GM18907 (cell line): ENCODE data around the gene GLTP.
A peak's percentile ranks its signal among the peaks of the same experiment; 100 is the strongest.
"Not testable (repeated sequence)": the region's sequence is repeated elsewhere in the genome, so short reads cannot be mapped to it uniquely, and the experiment has no call there.

ENCODE experiments used
- ATAC-seq: cut with Tn5 transposase; IDR thresholded peaks from one replicate; pipeline ENCODE4 v1.9.1; 2021; ENCODE audit warnings: mild to moderate bottlenecking, moderate library complexity; ENCODE audit not compliant: unreplicated experiment

Gene GLTP, protein sequence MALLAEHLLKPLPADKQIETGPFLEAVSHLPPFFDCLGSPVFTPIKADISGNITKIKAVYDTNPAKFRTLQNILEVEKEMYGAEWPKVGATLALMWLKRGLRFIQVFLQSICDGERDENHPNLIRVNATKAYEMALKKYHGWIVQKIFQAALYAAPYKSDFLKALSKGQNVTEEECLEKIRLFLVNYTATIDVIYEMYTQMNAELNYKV

DNA sequence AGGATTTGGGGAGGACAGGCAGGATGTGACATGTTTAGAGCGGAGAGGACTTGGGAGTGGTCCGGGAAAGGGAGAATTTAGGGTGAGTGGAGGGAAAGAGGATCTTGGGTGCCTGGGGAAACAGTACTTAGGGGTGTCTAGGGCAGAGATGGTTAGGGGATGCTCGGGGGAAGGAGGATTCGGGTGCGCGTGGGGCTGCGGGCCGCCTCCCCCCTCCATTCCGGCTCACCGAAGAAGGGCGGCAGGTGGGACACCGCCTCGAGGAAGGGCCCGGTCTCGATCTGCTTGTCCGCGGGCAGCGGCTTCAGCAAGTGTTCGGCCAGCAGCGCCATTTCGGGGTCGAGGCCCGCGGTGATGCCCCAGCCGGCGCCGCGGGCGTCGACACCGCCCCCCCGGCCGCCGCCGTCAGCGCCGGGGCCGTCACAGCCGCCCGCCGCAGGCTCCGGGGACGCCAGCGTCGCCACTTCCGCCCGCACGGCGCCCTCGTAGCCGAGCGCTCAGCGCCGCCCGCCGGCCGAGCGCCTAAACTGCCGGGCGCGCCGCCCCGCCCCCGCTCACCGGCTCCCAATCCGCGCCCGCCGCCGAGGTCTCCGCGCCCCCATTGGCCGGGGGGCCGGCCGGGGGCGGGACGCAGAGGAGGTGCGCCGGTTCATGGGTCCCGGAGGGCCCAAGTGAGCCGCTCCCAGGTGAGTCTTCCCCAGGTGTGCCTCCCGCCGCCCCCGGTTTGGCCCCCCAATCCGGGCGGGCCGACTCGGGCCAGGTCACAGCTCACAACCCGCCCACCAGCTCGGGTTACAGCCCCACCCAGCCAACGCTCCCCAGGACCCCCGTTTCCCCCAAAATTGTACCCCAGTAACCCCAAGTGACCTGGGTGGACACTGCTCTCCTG lies at the start of gene GLTP:
Gene GLTP, minus strand, starts transcription at position 499 of the 889 bp plus-strand sequence. Its CDS starts 167 bp downstream, at position 332.
- peak; percentile 93 for ATAC-seq

DNA sequence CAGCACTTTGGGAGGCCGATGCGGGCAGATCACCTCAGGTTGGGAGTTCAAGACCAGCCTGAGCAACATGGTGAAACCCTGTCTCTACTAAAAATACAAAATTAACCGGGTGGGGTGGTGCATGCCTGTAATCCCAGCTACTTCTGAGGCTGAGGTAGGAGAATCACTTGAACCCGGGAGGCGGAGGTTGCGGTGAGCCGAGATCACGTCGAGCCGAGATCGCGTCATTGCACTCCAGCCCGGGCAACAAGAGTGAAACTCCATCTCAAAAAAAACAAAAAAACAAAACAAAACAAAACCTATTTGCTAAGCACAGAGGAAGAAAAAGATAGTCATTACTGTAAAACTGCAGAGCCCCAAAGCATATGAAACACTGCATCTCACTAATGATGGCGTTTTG lies 49.0 kb upstream of the GLTP start:
- not testable (repeated sequence) for ATAC-seq

DNA sequence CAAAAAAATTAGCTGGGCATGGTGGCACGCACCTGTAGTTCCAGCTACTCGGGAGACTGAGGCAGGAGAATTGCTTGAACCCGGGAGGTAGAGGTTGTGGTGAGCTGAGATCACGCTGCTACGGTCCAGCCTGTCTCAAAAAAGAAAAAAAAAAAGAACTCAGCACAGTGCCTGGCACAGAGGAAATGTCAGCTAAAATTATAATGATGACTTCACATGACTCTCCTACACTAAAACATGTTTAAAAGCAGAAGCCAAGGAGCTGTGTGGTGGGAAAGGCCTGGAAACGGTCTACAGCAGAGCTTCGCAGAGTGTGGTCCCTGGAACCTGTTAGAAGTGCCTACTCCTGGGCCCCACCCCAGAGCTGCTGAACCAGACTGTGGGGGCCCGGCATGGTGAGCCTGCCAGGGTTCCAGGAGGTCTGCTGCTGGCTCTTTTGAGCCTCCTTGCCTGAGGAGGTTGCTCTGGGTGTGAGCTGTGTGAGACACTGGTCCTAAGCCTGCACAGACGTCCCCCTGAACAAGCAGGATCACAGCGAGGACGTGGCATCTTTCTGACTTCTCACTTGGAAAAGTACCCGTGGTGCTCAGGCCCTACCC lies 47.8 kb upstream of the GLTP start:
- ATAC-seq: no peak

DNA sequence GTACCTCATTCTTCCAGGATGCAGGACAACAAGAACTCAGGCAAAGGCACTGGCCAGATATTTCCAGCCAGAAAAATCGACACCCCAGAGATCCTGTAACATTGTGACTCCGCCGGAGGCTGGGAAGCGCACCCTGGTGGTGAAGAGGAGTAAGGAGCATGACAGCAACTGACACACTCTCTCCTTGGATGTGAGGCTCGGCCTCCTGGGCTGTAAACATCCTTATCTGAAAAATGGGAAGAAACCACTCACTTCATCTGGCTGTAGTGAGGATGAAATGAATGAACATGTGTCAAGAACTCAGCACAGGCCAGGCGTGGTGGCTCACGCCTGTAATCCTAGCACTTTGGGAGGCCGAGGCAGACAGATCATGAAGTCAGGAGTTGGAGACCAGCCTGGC lies 47.3 kb upstream of the GLTP start:
- ATAC-seq: no peak

DNA sequence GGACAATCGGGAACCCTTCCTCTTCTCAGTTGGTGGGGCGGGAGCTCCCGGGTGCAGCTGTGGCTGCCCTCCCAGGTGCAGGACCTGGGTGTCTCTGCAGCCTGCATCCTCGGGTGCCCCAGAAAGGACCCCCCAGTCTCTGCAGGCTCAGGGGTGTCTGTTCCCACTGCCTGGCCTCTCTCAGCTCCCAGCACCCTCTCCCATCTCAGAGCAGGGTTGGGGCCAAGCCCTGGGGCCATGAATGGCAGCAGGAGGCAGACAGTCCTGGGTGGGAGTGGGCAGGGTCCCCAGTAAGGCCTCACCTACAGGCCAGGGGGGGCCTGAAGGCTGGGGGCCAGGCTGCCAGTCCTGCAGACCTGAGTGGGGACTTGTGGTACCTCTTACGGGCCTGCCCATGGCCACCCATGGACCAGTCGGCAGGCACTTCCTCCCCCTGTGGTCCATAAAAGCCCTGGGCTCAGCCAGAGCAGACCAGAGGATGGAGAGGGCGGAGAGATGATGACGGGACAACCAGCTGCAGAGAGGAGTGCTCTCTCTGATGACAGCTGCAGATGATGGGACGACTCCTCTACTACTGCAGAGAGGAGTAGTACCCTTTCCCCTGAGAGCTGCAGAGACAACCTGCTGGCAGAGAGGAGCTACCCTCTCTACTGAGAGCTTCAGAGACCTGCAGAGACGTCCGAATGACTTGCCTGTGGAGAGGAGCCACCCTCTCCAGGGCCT lies 46.3 kb upstream of the GLTP start:
- ATAC-seq: no peak

DNA sequence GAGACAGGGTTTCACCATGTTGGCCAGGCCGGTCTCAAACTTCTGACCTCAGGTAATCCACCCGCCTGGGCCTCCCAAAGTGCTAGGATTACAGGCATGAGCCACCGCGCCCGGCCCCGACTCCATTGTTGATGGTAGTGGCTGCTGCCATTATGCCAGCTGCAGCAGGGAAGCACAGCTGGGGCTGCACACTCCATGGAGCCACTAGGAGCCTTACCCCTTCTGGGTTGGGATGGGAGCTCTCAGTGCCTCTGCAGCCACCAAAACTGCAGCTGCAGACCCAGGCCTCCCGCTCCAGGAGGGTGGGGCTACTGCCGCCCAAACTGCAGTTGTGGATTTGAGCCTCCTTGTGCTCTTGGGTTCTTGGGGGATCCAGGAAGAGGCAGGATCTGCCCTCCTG lies 45.7 kb upstream of the GLTP start:
- no peak for ATAC-seq

DNA sequence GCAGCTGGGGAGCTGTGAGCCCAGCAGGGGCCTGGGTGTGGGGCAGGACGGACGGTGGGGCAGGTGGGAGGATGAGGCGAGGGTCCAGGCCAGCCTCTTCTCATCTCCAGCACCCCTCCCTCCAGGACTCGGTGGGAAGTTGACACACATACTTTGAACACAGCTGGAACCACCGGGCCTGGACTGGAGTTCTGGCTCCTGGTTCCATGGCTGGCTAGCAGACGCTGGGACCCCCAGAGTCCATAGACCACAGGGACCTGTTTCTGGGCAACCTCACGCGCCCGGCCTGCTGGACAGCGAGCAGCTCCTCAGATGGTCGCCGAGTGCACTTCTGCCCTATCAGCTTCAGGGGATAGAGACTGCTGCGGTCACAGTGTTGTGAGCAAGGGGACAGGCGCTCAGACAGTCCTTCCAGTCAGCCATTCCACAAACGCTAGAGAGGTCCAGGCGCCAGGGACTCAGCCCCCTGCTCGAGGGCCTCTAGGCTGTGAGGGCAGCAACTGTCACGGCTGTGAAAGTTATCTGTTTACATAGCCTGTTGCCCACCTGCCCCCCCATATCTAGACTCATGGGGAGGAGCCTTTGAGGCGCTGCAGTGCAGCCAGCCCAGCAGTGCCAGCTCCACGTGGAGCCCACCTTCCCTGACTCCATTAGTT lies 45.0 kb upstream of the GLTP start:
- no peak for ATAC-seq

DNA sequence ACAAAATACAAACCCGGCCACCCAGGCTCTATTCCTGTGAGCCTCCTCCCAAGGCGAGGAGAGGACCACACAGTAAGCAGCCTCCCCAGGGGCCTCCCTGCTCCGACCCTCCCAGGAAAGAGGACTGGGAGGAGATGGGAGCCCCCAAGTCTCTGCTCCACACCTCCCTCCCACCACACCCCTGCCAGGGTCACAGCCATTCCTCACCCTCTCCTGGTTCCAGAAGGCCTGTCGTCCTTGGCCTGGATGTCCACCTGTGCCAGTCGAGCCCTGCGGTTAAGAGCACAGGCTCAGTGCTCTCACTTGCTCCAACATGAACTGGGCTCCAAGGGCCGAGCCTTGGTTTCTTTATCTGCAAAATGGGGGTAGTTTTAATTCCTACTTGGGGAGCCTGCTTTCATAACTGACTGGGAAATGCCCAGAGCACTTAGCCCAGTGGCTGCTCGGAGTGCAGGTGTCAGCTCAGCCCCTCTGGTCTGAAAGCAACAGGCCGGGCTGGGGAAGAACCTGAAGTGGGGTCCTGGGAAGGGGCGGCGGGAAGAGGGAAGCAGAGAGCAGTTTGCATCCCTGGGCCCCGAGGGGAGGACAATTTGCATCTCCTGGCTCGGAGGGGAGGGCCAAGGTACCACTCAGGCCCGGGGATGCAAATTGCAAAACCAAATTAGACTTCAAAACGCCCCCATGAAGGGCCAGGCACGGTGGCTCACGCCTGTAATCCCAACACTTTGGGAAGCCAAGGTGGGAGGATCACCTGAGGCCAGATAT lies 43.3 kb upstream of the GLTP start:
- ATAC-seq: no peak

DNA sequence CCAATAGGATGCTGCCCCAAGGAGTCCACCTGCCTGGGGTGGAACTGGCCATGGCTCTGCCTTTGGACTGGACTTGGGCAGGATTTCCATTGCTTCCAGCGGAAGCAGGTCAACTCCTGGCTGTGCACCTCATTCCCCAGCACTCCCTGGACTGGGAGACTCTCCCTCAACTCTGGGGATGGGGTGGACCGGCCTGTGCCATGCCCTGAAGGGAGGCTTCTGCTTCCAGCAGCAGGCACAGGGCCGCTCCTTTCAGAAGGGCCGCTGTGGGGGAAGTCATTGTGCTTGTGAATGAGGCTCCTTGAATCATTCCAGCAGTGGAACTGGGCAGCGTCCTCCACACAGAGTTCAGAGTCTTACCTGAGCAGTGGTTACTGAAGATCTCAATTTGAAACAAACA lies 42.7 kb upstream of the GLTP start:
- ATAC-seq: no peak

DNA sequence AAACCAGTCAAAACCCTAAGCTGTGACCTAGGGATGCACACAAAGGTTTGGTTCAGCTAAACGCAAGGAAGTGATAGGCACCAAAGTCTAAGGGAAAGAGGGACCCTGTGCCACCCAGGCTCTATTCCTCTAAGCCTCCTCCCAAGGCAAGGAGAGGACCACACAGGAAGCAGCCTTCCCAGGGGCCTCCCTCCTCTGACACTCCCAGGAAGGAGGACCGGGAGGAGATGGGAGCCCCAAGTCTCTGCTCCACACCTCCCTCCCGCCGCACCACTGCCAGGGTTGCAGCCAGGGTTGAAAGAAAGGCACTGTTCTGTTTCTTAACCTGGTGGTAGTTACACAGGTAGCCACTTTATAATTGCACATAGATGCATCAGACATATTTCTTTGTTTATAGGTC lies 41.6 kb upstream of the GLTP start:
- no peak for ATAC-seq

DNA sequence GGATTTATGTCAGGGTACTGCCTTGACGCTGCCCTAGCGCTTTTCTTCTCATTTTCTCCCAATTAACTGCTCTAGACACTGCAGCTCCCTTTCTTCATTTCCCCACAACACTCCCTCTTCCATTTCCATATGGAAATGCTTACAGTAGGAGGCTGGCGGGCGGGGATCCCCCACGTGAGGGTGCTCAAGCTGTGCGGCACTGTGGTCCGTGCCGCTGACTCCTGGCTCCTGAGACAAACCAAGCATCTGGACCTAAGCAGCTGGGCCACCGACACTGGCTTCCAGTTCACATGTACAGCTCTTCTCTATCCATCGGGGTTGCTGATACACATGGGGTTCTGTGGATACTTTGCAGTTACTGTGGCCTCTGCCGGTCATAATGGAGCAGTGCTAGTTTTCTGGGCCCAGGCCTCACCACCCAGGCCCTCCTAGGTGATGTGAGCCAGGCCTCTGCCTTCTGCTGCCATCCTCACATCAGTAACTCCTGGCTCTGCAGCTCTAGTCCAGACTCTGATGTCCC lies 40.0 kb upstream of the GLTP start:
- no peak for ATAC-seq

DNA sequence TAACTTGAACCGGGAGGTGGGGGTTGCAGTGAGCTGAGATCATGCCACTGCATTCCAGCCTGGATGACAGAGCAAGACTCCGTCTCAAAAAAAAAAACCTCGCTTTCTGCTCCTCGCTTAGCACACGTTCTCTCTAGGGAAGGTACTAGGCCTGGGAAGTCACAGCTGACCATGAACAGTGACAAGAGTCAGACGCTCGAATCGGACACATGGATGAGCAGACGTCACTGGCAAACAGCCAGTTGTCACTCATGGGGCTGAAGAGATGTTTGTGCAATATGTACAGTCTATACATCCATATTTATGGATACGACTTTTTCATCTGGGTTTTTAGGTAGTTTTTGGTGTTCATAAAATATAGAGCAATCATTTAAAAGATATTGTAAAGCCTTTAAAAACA lies 39.1 kb upstream of the GLTP start:
- no peak for ATAC-seq

DNA sequence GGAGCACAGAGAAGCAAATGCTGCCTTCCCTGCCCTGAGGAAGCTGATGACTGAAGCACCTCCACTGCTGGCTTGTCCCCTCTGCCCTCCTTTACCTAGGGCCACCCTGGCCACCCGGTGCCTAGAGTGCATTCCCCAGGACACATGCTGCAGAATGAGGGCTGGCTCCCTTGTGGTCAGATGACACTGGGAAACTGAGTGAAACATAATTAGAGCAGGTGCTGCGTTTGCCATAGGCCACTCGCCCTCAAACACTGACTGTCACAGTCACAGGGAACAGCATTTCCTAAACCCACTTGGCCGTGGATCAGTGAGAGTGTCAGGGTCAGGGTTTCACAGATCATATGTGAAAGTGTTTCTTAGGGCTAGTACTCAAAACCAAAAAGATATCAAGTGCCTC lies 35.7 kb upstream of the GLTP start:
- no peak for ATAC-seq

DNA sequence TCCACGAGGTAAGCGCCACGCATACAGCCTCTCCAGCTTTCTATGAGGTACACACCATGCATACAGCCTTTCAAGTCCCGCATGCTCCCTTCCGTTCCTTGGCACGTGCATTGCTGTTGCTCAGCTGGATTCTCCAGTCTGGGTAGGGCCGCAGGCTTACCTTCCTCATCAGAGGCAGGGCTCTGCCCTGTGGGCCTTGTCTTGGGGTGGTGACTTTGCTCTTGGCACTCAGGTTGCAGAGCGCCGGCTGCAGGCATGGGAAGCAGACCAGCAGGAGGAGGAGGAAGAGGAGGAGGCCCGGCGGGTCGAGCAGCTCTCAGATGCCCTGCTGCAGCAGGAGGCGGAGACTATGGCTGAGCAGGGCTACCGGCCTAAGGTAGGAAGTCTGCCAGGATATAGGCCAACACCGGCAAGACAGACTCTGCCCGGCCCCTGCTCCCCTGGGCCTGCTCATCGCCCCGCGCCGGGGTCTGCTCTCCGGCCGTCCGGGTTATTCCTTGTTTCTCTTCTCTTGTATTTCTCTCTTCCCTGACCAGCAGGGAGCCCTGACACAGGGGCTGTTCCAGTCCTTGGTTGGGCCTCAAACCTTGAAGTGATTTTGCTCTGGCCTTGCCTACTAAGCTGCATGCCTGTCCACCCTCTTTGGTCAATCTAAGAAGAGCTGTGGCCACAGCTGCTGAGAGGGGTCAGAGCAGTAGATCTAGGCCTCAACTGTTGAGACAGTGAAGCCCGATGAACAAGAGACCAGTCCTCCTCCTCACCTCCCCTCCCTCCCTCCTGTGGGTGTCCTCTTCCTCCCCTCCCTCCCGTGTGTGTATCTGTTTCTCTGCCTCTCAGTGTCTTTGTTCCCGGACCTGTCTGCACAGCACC lies 35.1 kb upstream of the GLTP start:
- ATAC-seq: no peak

DNA sequence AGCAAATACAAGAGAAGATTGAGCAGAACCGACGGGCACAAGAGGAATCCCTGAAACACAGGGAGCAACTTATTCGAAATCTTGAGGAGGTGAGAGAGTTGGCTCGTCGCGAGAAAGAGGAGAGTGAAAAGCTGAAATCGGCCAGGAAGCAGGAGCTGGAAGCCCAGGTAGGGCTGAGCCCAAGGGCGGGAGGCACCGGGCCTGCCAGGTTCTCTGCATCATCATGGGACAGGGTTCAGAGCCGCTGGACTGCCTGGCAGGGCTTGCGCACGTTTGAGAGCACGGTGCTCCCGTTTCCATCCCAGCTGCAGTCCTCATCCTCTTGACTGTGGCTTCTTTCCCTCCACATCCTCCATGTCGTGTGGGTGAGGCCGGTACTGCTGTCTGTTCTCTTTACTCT lies 34.1 kb upstream of the GLTP start:
- no peak for ATAC-seq

DNA sequence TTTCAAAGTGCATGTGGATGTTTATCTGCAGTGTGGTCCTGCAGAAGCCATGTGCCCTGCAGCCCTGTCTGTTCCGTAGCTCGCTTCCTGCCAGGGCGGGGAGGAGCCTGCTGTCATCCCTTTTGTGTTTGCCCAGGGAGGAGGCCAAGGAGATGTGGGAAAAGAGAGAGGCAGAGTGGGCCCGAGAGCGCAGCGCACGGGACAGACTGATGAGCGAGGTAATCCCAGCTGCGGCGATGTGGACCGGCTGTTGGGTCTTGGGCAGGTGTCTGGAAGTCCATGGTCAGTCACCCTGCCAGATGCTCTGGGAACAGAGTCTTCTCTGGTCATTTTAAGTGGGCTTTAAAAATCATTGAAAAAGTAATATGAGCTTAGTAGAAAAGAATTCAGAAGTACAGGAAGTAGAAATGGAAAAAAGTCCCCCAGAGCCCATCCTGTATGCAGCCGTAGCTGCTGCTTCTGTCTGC lies 32.5 kb upstream of the GLTP start:
- no peak for ATAC-seq

DNA sequence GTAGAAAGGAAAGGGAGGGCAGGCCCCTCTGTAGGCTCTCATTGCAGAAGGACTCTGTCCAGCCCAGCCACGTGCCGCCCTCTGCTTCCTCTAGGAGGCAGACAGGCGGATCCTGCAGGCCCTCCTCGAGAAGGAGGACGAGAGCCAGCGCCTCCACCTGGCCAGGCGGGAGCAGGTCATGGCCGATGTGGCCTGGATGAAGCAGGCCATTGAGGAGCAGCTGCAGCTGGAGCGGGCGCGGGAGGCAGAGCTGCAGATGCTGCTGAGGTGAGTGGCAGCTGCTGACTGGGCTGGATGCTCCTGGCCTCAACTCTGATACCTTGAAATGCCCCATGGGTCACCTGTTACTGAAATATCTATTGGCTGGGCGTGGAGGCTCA lies 30.6 kb upstream of the GLTP start:
- ATAC-seq: no peak

DNA sequence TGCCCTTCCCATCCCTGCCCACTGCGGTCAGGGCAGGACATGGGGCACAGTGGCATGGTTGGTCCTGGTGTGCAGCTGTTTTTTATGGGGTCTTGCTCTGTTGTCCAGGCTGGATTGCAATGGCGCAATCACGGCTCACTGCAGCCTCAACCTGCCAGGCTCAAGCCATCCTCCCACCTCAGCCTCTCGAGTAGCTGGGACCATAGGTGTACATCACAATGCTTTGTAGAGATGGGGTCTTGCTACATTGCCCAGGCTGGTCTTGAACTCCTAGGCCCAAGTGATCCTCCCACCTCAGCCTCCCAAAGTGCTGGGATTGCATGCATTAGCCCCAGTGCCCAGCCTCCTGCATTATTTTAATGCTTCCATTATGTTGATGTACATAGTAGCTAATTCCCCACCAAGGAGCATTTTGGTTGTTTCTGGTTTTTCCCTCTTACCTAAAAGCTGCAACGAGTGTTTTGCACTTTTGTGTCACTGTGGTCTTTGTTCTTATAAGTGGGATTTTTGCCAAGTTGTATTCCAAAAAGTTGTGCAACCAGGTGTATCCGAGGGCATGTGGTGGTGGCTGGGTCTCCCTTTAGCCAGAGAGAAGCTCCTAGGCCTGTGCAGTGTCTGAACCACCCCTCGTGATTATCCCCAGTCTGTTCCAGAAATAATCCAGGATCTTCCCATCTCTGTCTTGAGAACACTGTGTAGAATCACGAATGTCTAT lies 30.1 kb upstream of the GLTP start:
- no peak for ATAC-seq
